Measurements from ENCODE around the gene PDHA1.

DNA sequence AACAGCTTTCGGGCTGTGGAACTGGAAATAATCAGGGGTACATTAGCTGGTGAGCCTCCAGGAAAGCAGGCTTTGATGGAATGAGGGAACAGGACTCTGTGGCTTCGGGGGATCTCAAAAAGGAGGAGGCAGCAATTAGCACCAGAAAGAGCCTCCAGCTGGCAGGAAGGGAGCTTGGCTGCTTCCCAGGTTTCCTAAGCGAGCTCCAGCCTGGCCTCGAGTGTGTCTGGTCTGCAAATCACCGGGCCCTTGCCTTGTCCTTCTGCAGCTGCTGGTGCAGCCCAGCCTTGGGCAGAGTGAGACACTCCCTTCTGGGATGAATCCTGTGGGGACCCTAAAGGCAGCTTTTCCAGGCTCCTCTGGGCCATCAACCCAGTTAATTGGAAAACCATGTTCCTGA is 10.7 kb upstream of the PDHA1 start:
- no peak for TF ChIP-seq CTCF (IDR thresholded peaks at IDR 0.05; ENCODE audit: low read length)
- TF ChIP-seq EZH2 (IDR thresholded peaks at IDR 0.05; ENCODE audit: borderline replicate concordance, low read length) = no peak

Measured in OCI-LY1 (cell line).